ENCODE measurements around the gene PTPN20. TPM values are rescaled to one million over a fixed set of nuclear protein-coding genes. Genes with fewer than 3 reads are reported as not detected.

PTPN20 gene
- total RNA-seq, 1 donor, result 8.0 TPM

GRCh38 chr10:47035819-47036337 lies 124.7 kb downstream of the PTPN20 start:
- Histone ChIP-seq H3K27ac (ENCODE audit: low read depth, low read length) (no peak overlapping the region), H3K4me3 (ENCODE audit: insufficient read depth, low read length) (no peak overlapping the region), H3K36me3 (ENCODE audit: insufficient read depth, low read length) (no peaks in the 10 kb centered on the region), H2AFZ (ENCODE audit: low read length) (no peak overlapping the region), H3K79me2 (ENCODE audit: insufficient read depth, low read length) (no peaks in the 10 kb centered on the region), H3K4me2 (ENCODE audit: insufficient read depth, low read length) (no peak overlapping the region), H3K9me3 (ENCODE audit: low read depth, low read length) (no peaks in the 10 kb centered on the region), H3K27me3 (ENCODE audit: insufficient read depth, low read length) (no peaks in the 10 kb centered on the region), H4K20me1 (ENCODE audit: insufficient read depth, low read length) (no peaks in the 10 kb centered on the region), H3K4me1 (ENCODE audit: insufficient read depth, low read length) (no peaks in the 10 kb centered on the region)
- no peak for DNase-seq (ENCODE audit: insufficient read length, low spot score, missing footprints)
- TF ChIP-seq, protein P1, sequence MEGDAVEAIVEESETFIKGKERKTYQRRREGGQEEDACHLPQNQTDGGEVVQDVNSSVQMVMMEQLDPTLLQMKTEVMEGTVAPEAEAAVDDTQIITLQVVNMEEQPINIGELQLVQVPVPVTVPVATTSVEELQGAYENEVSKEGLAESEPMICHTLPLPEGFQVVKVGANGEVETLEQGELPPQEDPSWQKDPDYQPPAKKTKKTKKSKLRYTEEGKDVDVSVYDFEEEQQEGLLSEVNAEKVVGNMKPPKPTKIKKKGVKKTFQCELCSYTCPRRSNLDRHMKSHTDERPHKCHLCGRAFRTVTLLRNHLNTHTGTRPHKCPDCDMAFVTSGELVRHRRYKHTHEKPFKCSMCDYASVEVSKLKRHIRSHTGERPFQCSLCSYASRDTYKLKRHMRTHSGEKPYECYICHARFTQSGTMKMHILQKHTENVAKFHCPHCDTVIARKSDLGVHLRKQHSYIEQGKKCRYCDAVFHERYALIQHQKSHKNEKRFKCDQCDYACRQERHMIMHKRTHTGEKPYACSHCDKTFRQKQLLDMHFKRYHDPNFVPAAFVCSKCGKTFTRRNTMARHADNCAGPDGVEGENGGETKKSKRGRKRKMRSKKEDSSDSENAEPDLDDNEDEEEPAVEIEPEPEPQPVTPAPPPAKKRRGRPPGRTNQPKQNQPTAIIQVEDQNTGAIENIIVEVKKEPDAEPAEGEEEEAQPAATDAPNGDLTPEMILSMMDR (IDR thresholded peaks at IDR 0.05; ENCODE audit: extremely low read depth, low read depth, low read length), result no peak

GRCh38 chr10:47036771-47037170 lies 125.5 kb downstream of the PTPN20 start:
- TF ChIP-seq, protein P1 (IDR thresholded peaks at IDR 0.05; ENCODE audit: extremely low read depth, low read depth, low read length), result no peak
- H4K20me1 ChIP-seq (ENCODE audit: insufficient read depth, low read length), result no peaks in the 10 kb centered on the region
- no peak overlapping the region for H3K27ac ChIP-seq (ENCODE audit: low read depth, low read length)
- H3K27me3 ChIP-seq (ENCODE audit: insufficient read depth, low read length), result no peaks in the 10 kb centered on the region
- H3K9me3 ChIP-seq (ENCODE audit: low read depth, low read length), result no peaks in the 10 kb centered on the region
- H3K79me2 ChIP-seq (ENCODE audit: insufficient read depth, low read length), result no peaks in the 10 kb centered on the region
- no peaks in the 10 kb centered on the region for H3K4me1 ChIP-seq (ENCODE audit: insufficient read depth, low read length)
- H3K36me3 ChIP-seq (ENCODE audit: insufficient read depth, low read length), result no peaks in the 10 kb centered on the region
- no peak overlapping the region for H3K4me2 ChIP-seq (ENCODE audit: insufficient read depth, low read length)
- no peak overlapping the region for H2AFZ ChIP-seq (ENCODE audit: low read length)
- H3K4me3 ChIP-seq (ENCODE audit: insufficient read depth, low read length), result no peak overlapping the region
- no peak for DNase-seq (ENCODE audit: insufficient read length, low spot score, missing footprints)

DNA sequence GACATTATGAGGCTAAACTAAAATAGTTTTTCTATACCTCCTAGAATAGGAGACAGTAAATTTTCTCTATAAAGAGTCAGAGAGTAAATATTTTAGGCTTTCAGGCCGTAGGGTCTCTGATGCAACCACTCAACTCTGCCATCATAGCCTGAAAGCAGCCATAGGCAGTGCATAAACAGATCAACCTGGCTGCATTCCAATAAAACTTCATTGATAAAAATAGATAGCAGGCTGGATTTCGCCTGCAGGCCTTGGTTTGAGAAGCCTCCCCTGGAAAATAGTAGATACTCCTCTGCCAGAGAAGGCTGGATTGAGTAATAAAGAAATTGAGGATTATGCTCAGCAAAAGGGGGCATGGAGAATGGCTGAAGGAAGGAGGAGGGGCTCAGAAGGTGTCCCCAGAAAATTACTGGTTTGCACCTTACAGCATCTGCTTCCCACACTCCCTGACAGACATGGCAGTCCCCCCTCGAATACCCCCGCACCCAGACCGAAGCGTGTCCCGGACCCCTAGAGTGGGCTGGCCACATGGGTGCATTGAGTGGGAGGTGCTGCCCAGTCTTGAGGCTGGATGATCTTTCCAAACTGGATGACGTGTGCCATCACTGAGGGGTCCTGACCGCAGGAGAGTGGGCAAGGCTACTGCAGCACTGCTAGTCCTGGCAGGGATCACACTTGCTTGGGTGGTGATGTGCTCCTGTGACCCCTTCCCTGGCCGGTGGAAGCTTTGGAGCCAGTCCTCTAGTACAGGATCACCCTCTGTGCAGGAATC lies 126.6 kb downstream of the PTPN20 start:
- no peaks in the 10 kb centered on the region for H3K27me3 ChIP-seq (ENCODE audit: insufficient read depth, low read length)
- no peaks in the 10 kb centered on the region for H3K79me2 ChIP-seq (ENCODE audit: insufficient read depth, low read length)
- no peaks in the 10 kb centered on the region for H3K9me3 ChIP-seq (ENCODE audit: low read depth, low read length)
- H3K4me1 ChIP-seq (ENCODE audit: insufficient read depth, low read length), result no peaks in the 10 kb centered on the region
- no peak overlapping the region for H3K4me3 ChIP-seq (ENCODE audit: insufficient read depth, low read length)
- DNase-seq (ENCODE audit: insufficient read length, low spot score, missing footprints), result no peak
- no peaks in the 10 kb centered on the region for H3K36me3 ChIP-seq (ENCODE audit: insufficient read depth, low read length)
- H3K4me2 ChIP-seq (ENCODE audit: insufficient read depth, low read length), result no peak overlapping the region
- TF ChIP-seq, protein P1 (IDR thresholded peaks at IDR 0.05; ENCODE audit: extremely low read depth, low read depth, low read length), result no peak
- no peaks in the 10 kb centered on the region for H4K20me1 ChIP-seq (ENCODE audit: insufficient read depth, low read length)
- H3K27ac ChIP-seq (ENCODE audit: low read depth, low read length), result no peak overlapping the region
- no peak overlapping the region for H2AFZ ChIP-seq (ENCODE audit: low read length)

DNA sequence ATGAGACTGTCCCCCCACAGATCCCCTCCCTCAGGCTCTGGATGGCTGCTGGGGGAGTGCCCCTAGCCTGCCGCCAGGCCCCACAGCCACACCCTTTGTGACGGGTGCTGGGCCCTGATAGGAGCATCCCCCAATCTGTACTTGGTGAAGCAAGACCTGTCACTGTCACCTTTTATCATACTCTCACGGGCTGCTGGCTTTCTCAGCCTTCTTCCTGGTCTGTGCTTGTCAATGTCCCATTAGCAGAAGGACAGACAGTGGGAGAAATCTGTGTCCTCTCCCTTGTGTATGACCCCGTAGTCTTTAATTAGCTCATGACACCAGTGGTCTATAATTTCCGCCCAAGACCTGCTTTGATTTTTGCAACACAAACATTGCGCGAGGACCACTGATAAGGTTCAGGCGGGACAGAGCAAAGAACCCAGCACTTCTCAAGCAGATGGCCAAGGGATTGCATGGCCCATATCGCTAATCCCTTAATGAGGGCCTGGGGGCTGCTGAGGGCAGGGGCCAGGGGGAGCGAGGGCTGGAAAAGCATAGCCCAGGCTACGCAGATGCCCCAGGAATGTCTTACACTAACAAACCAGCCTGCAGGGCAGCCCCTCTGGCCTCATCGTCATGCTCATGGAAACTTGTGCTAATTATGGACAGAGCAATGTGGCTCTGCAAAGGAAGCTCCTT lies 127.8 kb downstream of the PTPN20 start:
- H3K27me3 ChIP-seq (ENCODE audit: insufficient read depth, low read length), result no peaks in the 10 kb centered on the region
- no peak overlapping the region for H3K4me2 ChIP-seq (ENCODE audit: insufficient read depth, low read length)
- no peak for DNase-seq (ENCODE audit: insufficient read length, low spot score, missing footprints)
- H3K9me3 ChIP-seq (ENCODE audit: low read depth, low read length), result no peaks in the 10 kb centered on the region
- H4K20me1 ChIP-seq (ENCODE audit: insufficient read depth, low read length), result no peaks in the 10 kb centered on the region
- no peaks in the 10 kb centered on the region for H3K36me3 ChIP-seq (ENCODE audit: insufficient read depth, low read length)
- no peak overlapping the region for H3K4me3 ChIP-seq (ENCODE audit: insufficient read depth, low read length)
- no peak overlapping the region for H2AFZ ChIP-seq (ENCODE audit: low read length)
- no peaks in the 10 kb centered on the region for H3K4me1 ChIP-seq (ENCODE audit: insufficient read depth, low read length)
- no peak overlapping the region for H3K27ac ChIP-seq (ENCODE audit: low read depth, low read length)
- H3K79me2 ChIP-seq (ENCODE audit: insufficient read depth, low read length), result no peaks in the 10 kb centered on the region
- TF ChIP-seq, protein P1 (IDR thresholded peaks at IDR 0.05; ENCODE audit: extremely low read depth, low read depth, low read length), result no peak
